ENCODE data around the gene MYL6B. TPM values are rescaled to one million over a fixed set of nuclear protein-coding genes. Genes with fewer than 3 reads are reported as not detected.

MYL6B gene
- total RNA-seq, 2 experiments from 2014 or later, result 68.4 to 75.1 TPM

GRCh38 chr12:56141946-56142784, 10.2 kb upstream of the MYL6B start:
- CTCF ChIA-PET, result interaction anchor here (0.7 to 1.9 kb wide), 3 partner anchors 13 to 80 kb away, joined by 3 to 5 read pairs (median 3); partner anchors contain the start of gene SMARCC2

DNA sequence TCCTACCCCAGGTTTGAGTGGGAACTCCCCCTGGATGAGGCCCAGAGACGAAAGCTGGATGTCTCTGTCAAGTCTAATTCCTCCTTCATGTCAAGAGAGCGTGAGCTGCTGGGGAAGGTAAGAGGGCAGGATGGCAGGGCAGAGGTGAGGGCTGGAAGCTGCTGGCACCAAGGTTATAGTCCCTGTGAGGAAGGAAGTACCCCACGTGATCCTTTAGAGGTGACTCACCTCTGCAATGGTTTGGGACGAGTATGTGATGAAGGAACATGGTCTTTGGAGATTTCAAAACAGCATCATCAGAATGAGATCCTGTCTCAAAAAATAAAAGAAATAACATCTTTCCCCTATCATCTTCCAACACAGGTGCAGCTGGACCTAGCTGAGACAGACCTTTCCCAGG, 9.2 kb upstream of the MYL6B start:
- ChIA-PET POLR2A (interaction anchor here (1.1 kb wide), 1 partner anchor 9 kb away, joined by 3 read pairs; the partner anchor contains the start of gene MYL6B), CTCF (interaction anchor here (0.7 to 1.9 kb wide), 4 partner anchors 12 to 79 kb away, joined by 3 to 5 read pairs (median 4); partner anchors contain the start of gene SMARCC2)

More at GRCh38 chr12:56141946-56142784, 10.2 kb upstream of the MYL6B start:
- POLR2A ChIA-PET, result interaction anchor here (0.9 kb wide), 1 partner anchor 30 kb away, joined by 3 read pairs; no protein-coding TSS in a partner anchor

DNA sequence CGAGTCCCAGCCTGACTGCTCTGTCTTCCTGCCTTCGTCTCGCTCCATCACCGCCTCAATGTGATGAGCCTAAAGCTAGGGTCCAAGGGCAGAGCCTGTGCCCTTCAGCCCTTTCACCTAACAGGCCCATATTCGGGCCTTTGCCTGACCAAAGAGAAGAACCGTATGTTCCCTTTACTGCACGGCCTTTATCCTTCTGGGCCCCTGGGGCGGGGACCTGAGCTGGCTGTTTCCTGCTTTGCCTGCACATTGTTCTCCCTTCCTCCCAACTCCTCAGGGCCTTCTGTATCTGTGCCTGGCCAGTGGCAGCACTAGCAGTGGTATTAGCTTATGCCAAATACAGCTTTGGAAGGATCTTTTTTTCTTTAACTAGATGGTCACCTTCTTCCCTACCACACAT, 8.5 kb upstream of the MYL6B start:
- CTCF ChIA-PET, result interaction anchor here (1.0 to 1.5 kb wide), 4 partner anchors 12 to 123 kb away, joined by 3 to 4 read pairs (median 4); partner anchors contain the start of genes COQ10A and SMARCC2
- POLR2A ChIA-PET, result interaction anchor here (0.8 to 1.1 kb wide), 2 partner anchors 8 to 40 kb away, joined by 3 read pairs; partner anchors contain the start of genes MYL6B and PA2G4

DNA sequence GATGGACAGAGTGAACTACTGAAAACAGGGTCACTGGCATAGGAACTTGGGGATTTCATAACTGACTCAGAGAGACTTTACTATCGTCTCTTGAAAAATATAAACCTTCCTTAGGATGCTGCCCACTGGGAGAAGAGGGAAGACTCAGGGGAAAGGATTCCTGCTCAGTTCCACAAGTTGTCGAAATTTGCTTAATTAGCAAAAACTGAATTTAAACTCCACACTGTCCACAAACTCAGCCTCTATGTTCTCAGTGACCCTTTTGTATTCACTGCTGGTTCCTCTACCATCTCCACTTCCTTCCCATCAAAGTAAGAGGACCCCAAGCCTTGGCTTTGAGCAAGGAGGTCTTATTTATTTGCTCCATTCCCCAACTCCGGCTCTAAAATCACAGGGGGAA, 7.2 kb upstream of the MYL6B start:
- POLR2A ChIA-PET, result no interaction called here
- CTCF ChIA-PET, result interaction anchor here (1.3 kb wide), 1 partner anchor 122 kb away, joined by 3 read pairs; the partner anchor contains the start of gene COQ10A

DNA sequence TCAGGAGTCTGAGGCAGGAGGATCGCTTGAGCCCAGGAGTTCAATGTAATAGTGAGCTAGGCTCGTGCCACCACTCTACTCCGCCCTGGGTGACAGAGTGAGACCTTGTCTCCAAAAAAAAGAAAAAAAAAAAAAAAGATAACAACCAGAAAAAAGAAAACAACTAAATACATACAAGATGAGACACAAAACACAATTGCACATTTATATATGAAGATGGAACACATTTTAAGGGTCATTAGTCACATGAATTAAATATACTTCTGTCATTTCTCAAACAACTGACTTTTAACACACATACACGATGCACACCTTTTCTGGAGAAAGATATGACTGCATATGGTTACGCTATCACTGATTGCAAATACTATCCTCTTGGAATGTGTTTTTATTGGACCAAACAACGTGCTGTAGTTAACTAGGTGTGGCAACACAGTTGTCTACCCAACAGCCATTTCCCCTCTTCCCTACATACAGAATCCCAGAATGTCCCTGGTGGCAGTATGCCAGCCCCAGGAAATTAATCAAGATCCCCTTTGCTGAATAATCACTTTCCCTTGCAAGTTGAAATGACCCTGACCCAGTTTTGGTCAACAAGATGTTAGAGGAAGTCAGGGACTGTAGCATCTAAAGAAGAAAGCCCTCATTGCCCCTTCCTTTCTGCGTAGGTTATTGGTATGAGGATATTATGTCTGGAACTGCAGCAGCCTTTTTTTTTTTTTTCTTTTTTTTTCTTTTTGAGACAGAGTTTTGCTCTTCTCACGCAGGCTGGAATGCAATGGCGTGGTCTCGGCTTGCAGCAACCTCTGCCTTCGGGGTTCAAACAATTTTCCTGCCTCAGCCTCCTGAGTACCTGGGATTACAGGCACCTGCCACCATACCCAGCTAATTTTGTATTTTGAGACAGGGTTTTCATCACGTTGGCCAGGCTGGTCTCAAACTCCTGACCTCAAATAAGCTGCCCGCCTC, 5.6 kb upstream of the MYL6B start:
- ChIA-PET CTCF (interaction anchor here (1.0 kb wide), 1 partner anchor 43 kb away, joined by 3 read pairs; no protein-coding TSS in a partner anchor), POLR2A (no interaction called here)

- POLR2A ChIA-PET, result interaction anchor here (1.4 kb wide), 1 partner anchor 23 kb away, joined by 13 read pairs; the partner anchor contains the start of gene ESYT1
- CTCF ChIA-PET, result interaction anchor here (0.7 to 3.0 kb wide), 6 partner anchors 11 to 33 kb away, joined by 3 to 7 read pairs (median 3); partner anchors contain the start of gene ZC3H10
Measured at GRCh38 chr12:56150563-56150962, 1.8 kb upstream of the MYL6B start.

- ChIA-PET POLR2A (interaction anchor here (0.6 to 1.4 kb wide), 10 partner anchors 9 to 164 kb away, joined by 3 to 13 read pairs (median 4); partner anchors contain the start of genes CNPY2, ESYT1, PA2G4 and SMARCC2), CTCF (interaction anchor here (0.9 to 3.0 kb wide), 9 partner anchors 10 to 38 kb away, joined by 3 to 8 read pairs (median 3); partner anchors contain the start of genes ESYT1 and SMARCC2)
Measured at GRCh38 chr12:56151672-56152131, 685 bp upstream of the MYL6B start.

DNA sequence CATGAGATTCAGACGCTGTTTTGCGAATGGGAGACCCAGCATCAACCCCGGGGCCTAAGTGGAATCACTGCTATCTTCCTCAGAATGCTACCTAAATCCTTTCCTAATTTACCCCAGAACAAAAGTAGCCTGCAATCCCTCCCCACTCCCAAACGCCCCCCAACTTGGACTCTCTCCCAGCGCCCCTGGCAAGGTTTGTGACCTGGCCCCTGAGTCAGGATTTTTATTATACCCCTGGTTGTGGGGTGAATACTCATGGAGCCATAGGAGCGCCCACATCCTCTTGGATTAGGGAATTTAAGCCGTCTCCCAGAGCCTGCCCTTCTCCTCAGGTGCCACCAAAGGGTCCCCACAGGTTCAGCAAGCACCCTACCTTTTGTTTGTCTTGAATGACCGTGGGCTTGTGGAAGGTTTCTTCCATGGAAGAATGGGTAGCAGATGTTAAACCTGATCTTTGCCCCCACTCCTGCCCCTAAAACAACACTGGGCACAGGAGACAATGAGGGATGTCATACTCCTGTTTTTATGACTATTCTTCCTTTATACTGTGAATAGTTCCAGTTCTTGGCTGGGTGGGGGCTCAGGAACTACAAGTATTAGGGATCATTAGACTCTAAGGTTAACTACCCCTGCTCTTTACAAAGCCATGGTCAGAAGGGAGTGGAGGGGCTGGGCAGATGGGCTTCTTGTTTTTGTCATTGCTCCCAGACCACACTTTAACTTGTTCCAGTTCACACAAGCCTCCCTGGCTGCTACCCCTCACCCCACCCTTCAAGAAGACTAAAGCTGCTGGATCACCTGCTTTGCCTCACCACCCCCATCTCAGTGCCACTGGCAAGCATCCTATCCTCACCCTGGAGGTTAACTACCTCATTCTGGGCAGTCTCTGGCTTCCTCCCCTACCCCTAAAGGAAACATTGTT, 630 bp downstream of the MYL6B start:
- POLR2A ChIA-PET, result no interaction called here
- CTCF ChIA-PET, result interaction anchor here (1.5 kb wide), 1 partner anchor 36 kb away, joined by 3 read pairs; the partner anchor contains the start of gene SMARCC2

DNA sequence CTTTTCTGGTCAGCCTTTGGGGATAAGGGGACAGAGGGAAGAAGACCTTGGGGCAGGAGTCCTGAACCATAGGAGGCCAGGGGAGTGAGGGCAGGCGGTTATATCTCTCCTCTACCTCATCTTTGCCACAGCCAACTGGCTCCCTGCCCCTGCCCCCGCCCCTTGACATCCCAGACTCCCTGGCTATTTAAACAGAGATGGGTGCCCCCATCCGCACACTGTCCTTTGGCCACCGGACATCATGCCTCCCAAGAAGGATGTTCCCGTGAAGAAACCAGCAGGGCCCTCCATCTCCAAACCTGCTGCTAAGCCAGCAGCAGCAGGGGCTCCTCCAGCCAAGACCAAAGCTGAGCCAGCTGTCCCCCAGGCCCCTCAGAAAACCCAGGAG, 1.3 kb downstream of the MYL6B start:
- CTCF ChIA-PET, result interaction anchor here (0.7 to 1.5 kb wide), 5 partner anchors 27 to 70 kb away, joined by 3 to 5 read pairs (median 3); partner anchors contain the start of gene SMARCC2

DNA sequence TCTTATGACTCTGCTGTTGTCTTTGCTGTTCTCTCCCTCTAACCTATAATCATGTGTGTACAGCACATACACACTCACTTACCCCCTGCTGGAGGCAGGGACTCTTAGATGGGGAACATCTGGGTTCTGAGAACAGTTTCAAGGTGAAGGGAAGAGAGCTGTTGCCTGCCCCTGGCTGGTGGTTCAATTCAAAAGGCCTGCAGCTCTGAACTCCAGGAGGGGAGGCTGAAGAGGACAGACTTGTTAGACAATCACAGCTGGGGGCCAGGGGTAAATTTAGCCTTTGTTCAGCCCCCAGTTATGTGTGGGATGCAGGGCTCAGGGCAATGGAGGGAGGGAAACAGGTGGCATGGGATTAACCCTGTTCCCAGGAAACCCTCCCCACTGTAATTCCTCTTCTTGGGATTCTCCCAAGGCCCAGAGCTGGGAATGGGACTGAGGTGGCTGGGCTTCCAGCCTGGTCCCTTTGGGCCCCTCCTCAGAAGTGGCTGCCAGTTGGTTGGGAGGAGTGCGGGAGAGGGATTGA, 1.9 kb downstream of the MYL6B start:
- CTCF ChIA-PET, result interaction anchor here (0.6 to 1.5 kb wide), 6 partner anchors 18 to 69 kb away, joined by 3 to 5 read pairs (median 3); partner anchors contain the start of gene SMARCC2

More for the DNA sequence above, 1.3 kb downstream of the MYL6B start:
- POLR2A ChIA-PET, result no interaction called here

GRCh38 chr12:56154818-56155217, 2.4 kb downstream of the MYL6B start:
- ChIA-PET CTCF (interaction anchor here (0.6 to 1.5 kb wide), 5 partner anchors 19 to 68 kb away, joined by 3 to 5 read pairs (median 3); partner anchors contain the start of gene SMARCC2), POLR2A (no interaction called here)

More for the DNA sequence above, 1.9 kb downstream of the MYL6B start:
- POLR2A ChIA-PET, result no interaction called here

DNA sequence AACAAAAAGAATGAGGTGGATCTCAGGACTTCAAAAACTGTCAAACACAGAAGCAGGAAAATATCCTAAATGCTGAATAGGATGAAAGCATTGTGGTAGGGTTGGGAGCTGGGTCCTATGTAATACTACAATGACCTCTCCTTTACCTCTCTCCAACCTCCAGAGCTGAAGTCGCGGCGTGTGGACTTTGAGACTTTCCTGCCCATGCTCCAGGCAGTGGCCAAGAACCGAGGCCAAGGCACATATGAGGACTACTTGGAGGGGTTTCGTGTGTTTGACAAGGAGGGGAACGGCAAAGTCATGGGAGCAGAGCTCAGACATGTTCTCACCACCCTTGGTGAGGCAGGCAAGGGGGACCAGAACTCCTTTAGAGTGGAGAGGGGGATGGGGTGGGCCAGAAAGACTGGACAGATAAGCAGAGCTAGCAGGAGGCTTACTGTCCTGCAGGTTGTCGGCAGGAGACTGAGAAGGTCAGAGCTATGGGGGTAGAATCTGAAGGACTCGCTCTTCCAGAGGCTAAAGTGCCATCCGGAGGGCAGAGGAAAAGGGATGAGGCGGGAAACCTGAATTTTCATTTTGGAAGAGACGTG, 3.0 kb downstream of the MYL6B start:
- CTCF ChIA-PET, result interaction anchor here (0.6 to 1.3 kb wide), 2 partner anchors 33 to 159 kb away, joined by 3 to 6 read pairs; partner anchors contain the start of gene SMARCC2
- POLR2A ChIA-PET, result interaction anchor here (0.6 kb wide), 1 partner anchor 110 kb away, joined by 12 read pairs; no protein-coding TSS in a partner anchor

DNA sequence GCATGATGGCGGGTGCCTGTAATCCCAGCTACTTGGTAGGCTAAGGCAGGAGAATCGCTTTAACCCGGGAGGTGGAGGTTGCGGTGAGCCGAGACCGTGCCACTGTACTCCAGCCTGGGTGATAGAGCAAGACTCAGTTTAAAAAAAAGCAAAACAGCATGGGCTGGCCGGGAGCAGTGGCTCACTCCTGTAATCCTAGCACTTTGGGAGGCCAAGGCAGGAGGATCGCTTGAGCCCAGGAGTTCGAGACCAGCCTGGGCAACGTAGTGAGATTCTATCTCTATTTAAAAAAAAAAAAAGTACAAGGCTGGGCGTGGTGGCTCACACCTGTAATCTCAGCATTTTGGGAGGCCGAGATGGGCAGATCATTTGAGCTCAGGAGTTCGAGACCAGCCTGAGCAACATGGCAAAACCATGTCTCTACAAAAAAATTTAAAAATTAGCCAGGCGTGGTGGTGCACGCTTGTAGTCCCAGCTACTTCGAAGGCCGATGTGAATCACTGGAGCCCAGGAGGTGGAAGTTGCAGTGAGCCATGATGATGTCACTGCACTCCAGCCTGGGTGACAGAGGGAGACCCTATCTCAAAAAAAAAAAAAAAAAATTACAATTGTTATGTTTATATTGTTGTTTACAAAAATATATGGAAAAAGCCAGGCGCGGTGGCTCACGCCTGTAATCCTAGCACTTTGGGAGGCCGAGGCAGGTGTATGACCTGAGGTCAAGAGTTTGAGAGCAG, 4.2 kb downstream of the MYL6B start:
- ChIA-PET CTCF (interaction anchor here (0.6 to 1.3 kb wide), 5 partner anchors 25 to 195 kb away, joined by 3 to 6 read pairs (median 3); partner anchors contain the start of gene SMARCC2), POLR2A (interaction anchor here (0.7 kb wide), 3 partner anchors 27 to 165 kb away, joined by 3 to 4 read pairs (median 3); no protein-coding TSS in a partner anchor)

- CTCF ChIA-PET, result interaction anchor here (1.0 kb wide), 1 partner anchor 31 kb away, joined by 5 read pairs; no protein-coding TSS in a partner anchor
- POLR2A ChIA-PET, result interaction anchor here (0.7 to 2.1 kb wide), 7 partner anchors 27 to 166 kb away, joined by 3 to 6 read pairs (median 4); partner anchors contain the start of genes ESYT1, PA2G4, SMARCC2 and ZC3H10
Measured at GRCh38 chr12:56157201-56158028, 5.0 kb downstream of the MYL6B start.

All from activated CD8-positive, alpha-beta memory T cell treated with anti-CD3 and anti-CD28 coated beads for 36 hours (primary cell).